ACHN (cell line): ENCODE measurements around the gene C12orf54.
"Not testable (repeated sequence)": the region's sequence is repeated elsewhere in the genome, so short reads cannot be mapped to it uniquely, and the experiment has no call there.

Experiments used
- DNase-seq: peaks from one replicate; pipeline ENCODE4 v3.0.0-alpha.2; 2015
- in situ Hi-C: cut with HindIII; loops from 2 replicates; pipeline ENCODE4 v1.10.0; 2017; ENCODE audit warnings: low sequenced_read_pairs, low pct_ligation_motif_present, low pct_unique_long_range_greater_than_20kb

Gene C12orf54

GRCh38 chr12:48489456-48489855, 7.2 kb downstream of the C12orf54 start:
- in situ Hi-C loops, DNase-seq: not testable (repeated sequence)

- in situ Hi-C loops, result not testable (repeated sequence)
Measured at GRCh38 chr12:48500281-48500680, 18.0 kb downstream of the C12orf54 start.

DNA sequence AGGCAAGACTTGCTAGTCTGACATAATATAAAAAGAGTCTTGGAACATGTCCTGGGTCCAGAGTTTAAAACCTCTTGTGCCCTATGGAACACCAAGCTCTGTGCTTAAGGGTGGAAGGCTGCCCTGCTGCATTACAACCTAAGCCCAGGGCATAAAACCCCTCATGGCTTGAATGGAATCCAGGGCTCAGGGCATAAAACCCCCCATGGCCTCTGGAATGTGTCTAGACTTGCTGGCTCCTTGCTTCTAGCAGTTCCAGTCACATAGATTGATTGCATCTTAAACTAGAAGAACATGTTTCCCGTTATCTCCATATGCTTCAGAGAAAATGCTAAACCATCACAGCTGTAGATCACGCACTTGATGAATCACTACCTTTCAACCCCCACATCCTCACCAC, 24.5 kb downstream of the C12orf54 start:
- DNase-seq, in situ Hi-C loops: not testable (repeated sequence)

More at GRCh38 chr12:48500281-48500680, 18.0 kb downstream of the C12orf54 start:
- not testable (repeated sequence) for DNase-seq

DNA sequence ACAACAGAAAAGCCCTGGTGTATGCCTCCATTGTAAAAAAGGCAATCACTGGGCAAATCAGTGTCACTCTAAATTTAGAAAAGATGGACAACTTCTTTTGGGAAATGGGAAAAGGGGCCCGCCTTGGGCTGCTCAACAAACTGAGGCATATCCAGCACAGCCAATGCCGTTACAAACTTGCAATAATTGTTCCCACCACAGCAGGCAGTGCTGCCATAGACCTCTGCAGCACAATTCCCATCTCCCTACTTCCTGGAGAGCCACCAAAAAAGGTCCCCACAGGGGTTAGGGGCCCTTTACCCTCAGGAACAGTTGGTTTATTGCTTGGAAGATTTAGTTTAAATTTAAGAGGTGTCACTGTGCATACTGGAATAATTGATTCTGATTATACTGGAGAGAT, 26.7 kb downstream of the C12orf54 start:
- no peak for DNase-seq
- in situ Hi-C loops, result no loop called here

DNA sequence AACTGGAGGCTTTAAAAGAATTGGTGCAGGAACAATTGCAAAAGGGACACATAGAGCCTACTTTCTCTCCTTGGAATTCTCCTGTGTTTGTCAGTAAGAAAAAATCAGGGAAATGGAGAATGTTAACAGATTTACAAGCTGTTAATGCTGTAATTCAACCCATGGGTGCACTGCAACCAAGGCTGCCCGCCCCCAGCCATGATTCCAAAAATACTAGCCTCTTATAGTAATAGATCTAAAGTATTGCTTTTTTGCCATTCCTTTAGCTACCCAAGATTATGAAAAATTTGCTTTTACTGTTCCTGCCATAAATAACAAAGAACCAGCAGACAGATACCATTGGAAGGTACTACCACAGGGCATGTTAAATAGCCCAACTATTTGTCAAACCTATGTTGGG, 27.8 kb downstream of the C12orf54 start:
- DNase-seq, result no peak
- in situ Hi-C loops, result no loop called here

DNA sequence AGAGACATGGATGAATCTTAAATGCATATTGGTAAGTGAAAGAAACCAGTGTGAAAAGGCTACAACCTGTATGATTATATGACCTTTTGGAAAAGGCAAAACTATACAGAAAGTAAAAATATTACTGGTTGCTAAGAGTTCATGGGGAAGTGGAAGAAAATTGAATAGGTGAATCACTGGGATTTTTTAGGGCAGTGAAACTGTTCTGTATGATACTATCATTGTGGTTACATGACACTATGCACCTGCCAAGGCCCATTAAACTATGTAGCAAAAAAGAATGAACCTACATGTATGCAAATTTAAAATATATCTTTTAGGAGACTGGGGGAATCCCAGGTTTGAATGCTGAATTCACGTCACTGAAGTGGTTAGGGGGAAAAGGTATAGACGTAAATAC, 30.6 kb downstream of the C12orf54 start:
- in situ Hi-C loops, result no loop called here
- no peak for DNase-seq

GRCh38 chr12:48514728-48515127, 32.4 kb downstream of the C12orf54 start:
- DNase-seq, result no peak
- in situ Hi-C loops, result no loop called here

GRCh38 chr12:48520381-48520780, 38.1 kb downstream of the C12orf54 start:
- DNase-seq, in situ Hi-C loops: not testable (repeated sequence)

DNA sequence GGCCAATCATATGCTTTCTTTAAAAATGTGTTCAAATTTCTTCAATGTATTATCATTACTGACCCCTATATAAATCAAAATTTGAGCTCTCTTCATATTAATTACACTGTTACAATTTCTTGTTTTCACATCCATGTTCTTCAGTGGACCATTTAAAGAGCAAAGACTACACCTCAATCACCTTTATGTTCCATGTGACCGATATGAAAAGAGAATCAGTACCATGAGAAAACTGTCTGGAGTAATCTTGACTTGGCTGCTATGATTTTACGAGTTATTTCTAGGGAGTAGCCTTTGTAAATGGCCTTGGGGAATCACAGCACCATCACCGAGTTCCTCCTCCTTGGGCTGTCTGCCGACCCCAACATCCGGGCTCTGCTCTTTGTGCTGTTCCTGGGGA, 43.0 kb downstream of the C12orf54 start, which contains the start of gene OR8S1:
Gene OR8S1 (plus strand): TSS at position 301 of the 400 bp plus-strand sequence. CDS start 0 bp downstream, at position 301.
- DNase-seq, result no peak
- in situ Hi-C loops, result no loop called here

DNA sequence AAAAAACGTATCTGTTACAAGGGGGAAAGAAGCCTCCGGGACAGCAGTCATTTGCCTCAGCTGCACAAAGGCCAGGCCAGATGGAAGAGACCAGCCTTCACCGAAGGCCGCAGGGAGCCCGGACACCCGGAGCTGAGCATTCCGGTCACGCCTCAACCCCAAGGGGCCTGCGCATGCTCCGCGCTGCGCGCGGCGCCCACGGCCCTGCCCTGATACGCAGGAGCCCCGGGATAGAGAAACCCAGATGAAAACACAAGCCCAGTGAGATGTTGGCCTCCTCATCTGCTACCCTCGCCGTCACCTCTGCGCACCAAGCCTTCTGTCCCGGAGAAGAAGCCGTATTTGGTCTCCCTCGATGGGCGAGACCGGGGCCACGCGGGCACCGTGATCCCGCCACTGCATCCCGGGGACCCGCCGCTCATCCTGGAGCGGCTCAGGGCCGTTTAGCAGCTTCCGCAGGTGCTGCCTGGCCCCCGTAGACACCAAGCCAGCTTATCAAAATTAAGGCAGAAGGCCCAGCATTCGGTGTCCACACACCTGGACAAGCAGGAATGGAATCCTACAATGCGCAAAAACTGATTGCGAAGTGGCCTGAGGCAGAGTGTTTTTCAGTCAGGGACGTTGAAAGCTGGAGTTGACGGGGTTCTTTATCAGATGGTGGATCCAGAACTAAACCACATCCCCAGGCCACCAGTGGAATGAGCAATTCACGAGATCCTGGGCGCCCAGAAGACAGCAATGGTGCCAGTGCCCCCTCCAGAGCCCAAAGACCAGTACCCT, 45.8 kb downstream of the C12orf54 start:
- in situ Hi-C loops, result no loop called here
- DNase-seq, result no peak

DNA sequence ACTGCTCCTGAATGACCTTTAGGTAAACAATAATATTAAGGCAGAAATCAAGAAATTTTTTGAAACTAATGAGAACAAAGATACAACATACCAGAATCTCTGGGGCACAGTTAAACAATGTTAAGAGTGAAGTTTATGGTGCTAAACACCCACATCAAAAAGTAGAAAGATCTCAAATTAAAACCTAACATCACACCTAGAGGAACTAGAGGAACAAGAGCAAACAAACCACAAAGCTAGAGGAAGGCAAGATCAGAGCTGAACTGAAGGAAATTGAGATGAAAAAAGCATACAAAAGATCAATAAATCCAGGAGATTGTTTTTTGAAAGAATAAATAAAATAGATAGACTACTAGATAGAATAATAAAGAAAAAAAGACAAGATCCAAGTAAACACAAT, 50.3 kb downstream of the C12orf54 start:
- in situ Hi-C loops, result no loop called here
- no peak for DNase-seq

DNA sequence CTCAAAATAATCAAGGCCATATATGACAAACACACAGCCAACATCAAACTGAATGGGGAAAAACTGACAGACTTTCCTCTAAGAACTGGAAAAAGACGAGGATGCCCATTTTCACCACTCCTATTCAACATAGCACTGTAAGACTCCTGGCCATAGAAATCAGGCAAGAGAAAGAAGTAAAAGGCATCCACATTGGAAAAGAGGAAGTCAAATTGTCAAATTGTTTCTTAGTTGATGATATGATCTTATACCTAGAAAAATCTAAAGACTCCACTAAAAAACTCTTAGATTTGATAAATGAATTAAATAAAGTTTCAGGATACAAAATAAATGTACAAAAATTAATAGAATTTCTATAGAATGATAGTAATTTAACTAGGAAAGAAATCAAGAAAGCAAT, 54.3 kb downstream of the C12orf54 start:
- in situ Hi-C loops, result no loop called here
- DNase-seq, result no peak

DNA sequence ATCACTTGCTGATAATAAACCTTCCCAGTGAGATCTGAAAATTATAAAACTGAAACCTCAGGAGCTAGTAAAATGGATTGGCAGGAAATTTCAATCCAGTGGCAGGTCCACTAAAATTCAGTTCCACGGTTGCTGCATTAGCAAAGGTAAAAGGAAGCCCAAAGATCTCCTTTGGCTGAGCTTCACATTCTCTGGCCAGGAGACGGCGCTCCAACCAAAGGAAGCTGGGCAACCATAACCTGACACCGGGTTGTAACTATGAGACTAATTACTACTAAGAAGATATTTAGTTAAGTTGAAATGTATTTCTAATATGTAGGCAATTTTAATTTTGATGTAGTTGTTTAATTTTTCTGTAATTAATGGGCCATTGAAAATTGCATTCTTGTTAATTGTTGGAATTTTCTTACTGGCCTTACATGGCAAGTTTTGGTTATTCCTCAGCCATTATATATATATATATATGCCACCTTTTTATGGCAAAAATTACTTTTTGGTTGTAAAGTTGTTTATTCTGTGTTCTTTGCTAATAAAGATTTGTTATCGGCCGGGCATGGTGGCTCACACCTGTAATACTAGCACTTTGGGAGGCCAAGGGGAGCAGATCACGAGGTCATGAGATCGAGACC, 60.1 kb downstream of the C12orf54 start:
- DNase-seq, result peak; percentile 58
- in situ Hi-C loops, result no loop called here

- DNase-seq, result no peak
- in situ Hi-C loops, result no loop called here
Measured at GRCh38 chr12:48545833-48546469, 63.7 kb downstream of the C12orf54 start.
